T-helper 2 cell treated with Interferon-gamma antibody and Interleukin-4, amounts not matched to agents 5 μg/mL and 100 μg/mL, for 36 hours (primary cell): Measurements from ENCODE around the gene EDIL3.

Source experiments
- DNase-seq: peaks from one replicate; pipeline ENCODE4 v3.0.0; 2021; ENCODE audit warnings: low spot score
- H3K27ac Mint-ChIP-seq: one replicate; pipeline ENCODE4 v1.8.0; 2021; ENCODE audit warnings: mild to moderate bottlenecking, mixed read lengths
- H3K27me3 Mint-ChIP-seq: one replicate; pipeline ENCODE4 v1.8.0; 2021; ENCODE audit warnings: low read depth, mixed read lengths
- H3K36me3 Mint-ChIP-seq: one replicate; pipeline ENCODE4 v1.8.0; 2021; ENCODE audit warnings: low read depth, mixed read lengths
- H3K4me1 Mint-ChIP-seq: one replicate; pipeline ENCODE4 v1.8.0; 2021; ENCODE audit warnings: low read depth, mixed read lengths
- H3K4me3 Mint-ChIP-seq: one replicate; pipeline ENCODE4 v1.8.0; 2022; ENCODE audit warnings: mild to moderate bottlenecking, moderate library complexity, mixed read lengths
- H3K9me3 Mint-ChIP-seq: one replicate; pipeline ENCODE4 v1.8.0; 2021; ENCODE audit warnings: mixed read lengths

EDIL3 gene

DNA sequence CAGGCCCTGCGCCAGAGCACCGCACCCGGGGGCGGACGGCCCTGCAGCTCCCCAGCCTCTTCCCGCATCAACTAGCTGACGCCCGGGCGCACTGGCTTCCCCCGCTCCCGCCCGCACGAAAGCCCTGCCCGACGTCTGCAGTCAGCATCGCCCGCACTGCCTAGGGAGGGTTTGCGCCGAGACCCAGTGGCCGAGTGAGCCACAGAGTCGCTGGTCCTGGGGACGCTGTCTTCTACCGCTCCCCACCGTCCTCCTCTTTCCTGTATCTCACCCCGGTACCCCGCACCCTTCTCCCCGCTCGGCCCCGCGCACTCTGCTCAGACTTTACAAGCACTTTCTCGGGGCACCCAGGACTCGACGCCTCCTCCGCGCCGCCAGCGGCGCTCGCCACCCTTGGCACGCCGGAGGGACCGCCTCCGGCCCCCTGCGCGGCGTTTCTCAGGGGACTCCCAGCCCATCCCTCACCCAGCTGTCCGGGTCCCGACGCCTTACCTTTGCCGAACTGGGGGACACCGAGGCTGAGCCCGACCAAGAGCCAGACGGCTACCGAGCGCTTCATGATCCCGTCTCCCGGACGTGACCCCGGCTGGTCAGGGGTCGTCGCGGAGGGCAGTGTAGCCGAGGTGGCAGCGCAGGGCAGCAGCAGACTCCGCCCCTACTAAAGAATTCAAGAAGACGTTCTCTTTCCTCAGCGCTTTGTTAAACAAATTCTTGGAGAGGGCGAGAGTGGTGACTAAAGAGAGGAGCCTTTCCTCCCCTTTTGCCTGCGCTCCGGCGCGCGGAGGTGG is 670 bp downstream of the EDIL3 start:
- no peaks in the 10 kb centered on the region for H3K36me3 Mint-ChIP-seq
- no peak overlapping the region for H3K4me3 Mint-ChIP-seq
- H3K4me1 Mint-ChIP-seq: peaks cover 4% of the 10 kb centered on the region
- DNase-seq: no peak
- no peak overlapping the region for H3K27ac Mint-ChIP-seq
- peaks cover 46% of the 10 kb centered on the region for H3K27me3 Mint-ChIP-seq
- H3K9me3 Mint-ChIP-seq: no peaks in the 10 kb centered on the region

- H3K4me3 Mint-ChIP-seq: no peak overlapping the region
- H3K4me1 Mint-ChIP-seq: peaks cover 4% of the 10 kb centered on the region
- H3K27ac Mint-ChIP-seq: no peak overlapping the region
- H3K36me3 Mint-ChIP-seq: no peaks in the 10 kb centered on the region
- no peak for DNase-seq
- H3K9me3 Mint-ChIP-seq: no peaks in the 10 kb centered on the region
- peaks cover 46% of the 10 kb centered on the region for H3K27me3 Mint-ChIP-seq
Measured at GRCh38 chr5:84383296-84383815, 1.3 kb downstream of the EDIL3 start.

DNA sequence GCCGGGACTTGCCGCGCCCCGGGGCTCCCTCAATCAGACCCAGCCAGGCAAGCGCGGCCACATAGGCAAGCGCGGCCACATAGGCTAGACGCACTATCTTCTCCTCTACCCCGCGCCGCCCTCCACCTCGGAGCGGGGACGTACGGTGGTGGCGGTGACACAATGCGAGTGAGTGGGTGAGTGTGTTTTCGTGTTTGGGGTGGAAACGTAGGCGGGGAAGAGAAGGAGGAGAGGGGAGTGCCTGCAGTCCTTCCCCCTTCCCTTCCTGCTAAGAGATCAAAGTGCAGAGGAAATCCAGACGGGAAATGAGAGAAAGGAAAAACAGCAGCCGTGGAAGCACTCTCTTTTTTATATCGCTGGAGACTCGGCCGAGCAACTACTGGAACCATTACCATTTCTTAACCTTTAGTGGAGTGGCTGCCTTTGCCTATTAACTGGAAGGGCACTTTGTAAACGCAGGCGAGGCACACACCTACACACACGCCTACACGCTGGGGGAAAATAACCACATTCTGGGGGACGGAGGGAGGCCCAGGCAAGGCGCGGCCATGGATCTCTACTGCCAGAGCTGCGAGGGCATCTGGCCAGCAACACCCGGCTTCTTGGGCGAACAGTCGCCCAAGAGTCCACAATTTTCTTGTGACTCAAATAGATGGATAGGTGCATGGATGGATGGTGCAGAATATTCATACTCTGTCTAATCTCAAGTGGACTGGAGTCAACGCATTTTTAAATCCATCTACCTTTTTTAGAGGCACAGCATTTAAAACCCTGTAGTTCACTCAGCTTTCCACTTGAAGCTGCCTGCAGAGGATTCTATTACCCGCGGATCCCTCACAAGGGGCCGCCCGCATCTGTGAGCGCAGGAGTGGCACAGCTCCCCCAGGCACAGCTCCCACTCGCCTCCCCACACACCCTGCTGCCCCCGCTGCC is 2.1 kb downstream of the EDIL3 start:
- Mint-ChIP-seq H3K9me3 (no peaks in the 10 kb centered on the region), H3K4me3 (peak overlapping the region; percentile 20), H3K27ac (no peak overlapping the region), H3K27me3 (peaks cover 46% of the 10 kb centered on the region), H3K36me3 (no peaks in the 10 kb centered on the region), H3K4me1 (peaks cover 4% of the 10 kb centered on the region)
- DNase-seq: no peak

DNA sequence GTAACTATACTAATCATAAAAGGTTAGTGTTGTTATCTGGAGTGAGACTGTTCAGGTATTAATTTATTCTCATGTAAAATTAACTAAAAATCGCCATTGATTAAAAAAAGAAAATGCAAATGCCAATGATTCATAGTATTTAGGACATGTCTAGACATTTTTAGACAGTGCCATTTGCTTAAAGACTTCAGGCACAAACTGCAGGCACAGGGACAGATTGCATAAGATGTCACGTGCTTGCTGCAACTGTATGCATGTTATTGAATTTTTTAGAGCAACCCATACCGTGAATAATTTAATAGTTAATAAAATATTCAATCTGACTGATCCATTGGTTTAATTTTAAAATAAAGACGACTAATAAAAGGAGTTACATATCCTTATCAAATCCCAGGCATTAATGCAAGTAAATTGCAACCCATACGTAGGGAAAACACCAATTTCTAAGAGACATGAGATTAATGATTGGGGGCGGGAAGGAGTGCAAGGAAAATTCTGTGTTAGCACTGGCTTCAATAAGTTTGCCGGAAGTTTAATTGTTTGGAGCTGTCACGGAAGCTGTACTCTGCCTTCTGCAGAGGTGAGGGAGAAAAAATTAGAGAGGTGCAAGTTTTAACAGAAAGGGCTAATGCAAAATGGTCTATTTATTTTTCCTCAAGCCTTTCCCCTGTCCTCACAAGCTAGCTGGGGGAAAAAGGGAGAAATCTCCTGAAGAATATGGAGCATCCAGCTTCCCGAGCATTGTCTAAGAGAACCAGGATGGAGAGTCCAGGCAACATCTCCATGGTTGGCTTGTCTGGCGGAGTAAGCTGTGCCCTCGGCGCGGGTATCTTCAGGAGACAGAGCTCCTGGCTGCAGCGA is 2.9 kb downstream of the EDIL3 start:
- peak overlapping the region; percentile 20 for H3K4me3 Mint-ChIP-seq
- no peak overlapping the region for H3K27ac Mint-ChIP-seq
- no peak for DNase-seq
- H3K36me3 Mint-ChIP-seq: no peaks in the 10 kb centered on the region
- H3K4me1 Mint-ChIP-seq: peaks cover 4% of the 10 kb centered on the region
- peaks cover 44% of the 10 kb centered on the region for H3K27me3 Mint-ChIP-seq
- H3K9me3 Mint-ChIP-seq: no peaks in the 10 kb centered on the region

DNA sequence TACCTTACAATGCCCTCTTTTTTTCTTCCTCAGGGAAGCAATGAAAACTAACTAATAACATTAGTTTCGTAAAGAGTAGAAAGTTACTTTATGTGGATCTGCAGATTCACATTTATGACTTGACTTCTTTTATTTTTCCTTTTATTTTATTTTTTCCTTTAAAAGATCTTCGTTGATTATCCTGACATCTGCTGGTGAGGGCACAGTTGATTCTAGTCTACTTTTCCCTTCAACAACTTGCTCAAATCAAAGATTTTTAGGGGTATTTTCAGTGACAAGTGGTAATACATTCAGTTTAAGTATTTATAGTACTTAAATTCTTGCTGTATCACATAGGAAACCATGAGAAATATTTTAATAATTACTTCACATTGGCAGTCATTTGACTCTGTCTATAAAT is 4.9 kb downstream of the EDIL3 start:
- Mint-ChIP-seq H3K4me1 (peaks cover 4% of the 10 kb centered on the region), H3K9me3 (no peaks in the 10 kb centered on the region), H3K27ac (no peak overlapping the region), H3K27me3 (peaks cover 24% of the 10 kb centered on the region), H3K4me3 (no peak overlapping the region), H3K36me3 (no peaks in the 10 kb centered on the region)
- DNase-seq: no peak

GRCh38 chr5:84378961-84379360 is 5.7 kb downstream of the EDIL3 start:
- Mint-ChIP-seq H3K4me1 (peaks cover 4% of the 10 kb centered on the region), H3K9me3 (no peaks in the 10 kb centered on the region), H3K27ac (no peak overlapping the region), H3K27me3 (peaks cover 21% of the 10 kb centered on the region), H3K36me3 (no peaks in the 10 kb centered on the region), H3K4me3 (no peak overlapping the region)
- DNase-seq: no peak

DNA sequence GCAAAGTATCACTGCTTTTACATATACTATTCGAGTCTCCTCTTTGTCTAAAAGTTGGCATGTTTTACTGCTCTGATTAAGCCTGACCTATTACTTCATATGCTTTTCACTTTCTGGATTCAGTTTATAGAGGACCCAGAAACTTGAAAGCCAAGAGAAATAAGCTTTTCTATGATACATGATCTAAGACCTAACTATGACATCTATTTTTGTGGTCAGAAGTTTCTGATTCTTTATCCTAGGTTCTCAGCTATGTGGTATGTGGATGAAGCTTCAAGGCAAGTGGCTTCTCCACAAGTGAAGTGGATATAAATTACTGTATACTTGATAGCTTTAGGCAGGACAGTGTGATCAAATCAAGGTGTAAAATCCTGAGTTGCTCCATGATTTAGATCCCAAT is 6.3 kb downstream of the EDIL3 start:
- Mint-ChIP-seq H3K4me3 (no peak overlapping the region), H3K9me3 (no peaks in the 10 kb centered on the region), H3K27ac (no peak overlapping the region), H3K36me3 (no peaks in the 10 kb centered on the region), H3K4me1 (peaks cover 4% of the 10 kb centered on the region), H3K27me3 (peaks cover 18% of the 10 kb centered on the region)
- no peak for DNase-seq

DNA sequence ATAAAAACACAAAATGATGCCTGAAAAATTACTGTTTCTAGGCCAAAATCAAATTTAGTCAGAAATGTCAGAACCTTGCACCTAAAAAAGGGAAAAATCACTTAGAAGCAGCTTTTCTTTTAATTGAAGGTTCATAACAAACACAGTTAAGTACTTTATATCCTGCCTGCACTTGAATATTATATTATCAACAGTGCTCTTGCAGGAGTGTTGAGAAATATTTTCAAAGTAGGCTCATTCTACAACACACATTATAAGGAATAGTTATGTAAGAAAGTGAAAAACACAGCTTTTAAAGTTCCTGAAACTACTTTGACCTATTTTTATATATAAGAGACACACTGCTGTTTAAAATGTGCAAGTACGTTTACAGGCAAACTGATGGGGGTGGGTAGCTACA is 8.3 kb downstream of the EDIL3 start:
- Mint-ChIP-seq H3K4me1 (no peaks in the 10 kb centered on the region), H3K9me3 (no peaks in the 10 kb centered on the region), H3K36me3 (no peaks in the 10 kb centered on the region), H3K27me3 (no peaks in the 10 kb centered on the region), H3K27ac (no peak overlapping the region), H3K4me3 (no peak overlapping the region)
- DNase-seq: no peak

- no peaks in the 10 kb centered on the region for H3K4me1 Mint-ChIP-seq
- no peak overlapping the region for H3K27ac Mint-ChIP-seq
- H3K9me3 Mint-ChIP-seq: no peaks in the 10 kb centered on the region
- H3K4me3 Mint-ChIP-seq: no peak overlapping the region
- no peaks in the 10 kb centered on the region for H3K27me3 Mint-ChIP-seq
- no peak for DNase-seq
- no peaks in the 10 kb centered on the region for H3K36me3 Mint-ChIP-seq
Measured at GRCh38 chr5:84374568-84374967, 10.1 kb downstream of the EDIL3 start.

DNA sequence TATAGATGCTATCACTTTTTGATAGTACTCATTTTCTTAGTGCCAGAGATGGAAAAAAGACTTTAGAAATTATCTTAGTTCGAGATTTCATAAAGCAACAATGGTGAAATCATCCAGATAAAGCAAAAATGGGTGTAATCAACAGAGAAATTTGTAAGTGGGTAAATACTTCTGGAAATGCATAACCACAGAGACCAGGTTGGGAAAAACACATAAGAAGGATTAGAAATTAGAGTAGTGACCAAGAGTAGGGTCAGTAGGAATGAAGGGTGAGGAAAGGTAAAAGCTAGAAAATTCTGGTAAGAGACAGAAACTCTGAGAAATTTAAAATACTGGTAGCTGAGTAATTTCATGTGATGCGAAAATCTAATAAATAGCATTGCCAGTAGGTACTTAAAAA is 11.2 kb downstream of the EDIL3 start:
- Mint-ChIP-seq H3K27ac (no peak overlapping the region), H3K4me1 (no peaks in the 10 kb centered on the region), H3K4me3 (no peak overlapping the region), H3K36me3 (no peaks in the 10 kb centered on the region), H3K9me3 (no peaks in the 10 kb centered on the region), H3K27me3 (no peaks in the 10 kb centered on the region)
- no peak for DNase-seq

DNA sequence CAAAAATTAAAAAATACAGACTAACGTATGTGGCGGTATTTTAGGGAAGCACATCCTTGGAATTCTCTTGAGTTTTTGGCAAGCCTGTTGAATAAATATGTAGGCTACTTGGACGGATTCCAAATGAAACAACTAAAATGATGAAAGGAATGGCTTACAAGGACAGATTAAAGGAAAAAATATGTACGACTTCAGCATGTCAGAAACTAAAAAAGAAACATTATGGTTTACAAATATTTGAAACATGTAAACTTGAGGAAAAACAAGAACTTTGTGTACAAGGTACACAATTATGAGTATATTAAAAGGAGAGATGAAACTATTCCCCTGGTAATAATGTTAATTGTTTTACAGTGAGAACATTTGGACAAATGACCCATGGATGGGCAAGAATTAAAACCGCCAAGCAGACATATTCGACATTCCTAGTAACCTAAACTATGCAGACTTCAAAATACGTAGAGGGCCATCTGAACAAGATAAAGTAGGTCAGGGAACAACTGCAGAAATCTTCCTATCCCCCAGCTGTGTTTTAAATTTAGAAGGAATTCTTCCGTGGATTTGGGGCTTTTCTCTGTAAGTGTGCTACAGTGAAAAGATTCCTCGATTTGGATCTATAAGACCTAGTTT is 12.5 kb downstream of the EDIL3 start:
- Mint-ChIP-seq H3K36me3 (no peaks in the 10 kb centered on the region), H3K4me3 (no peak overlapping the region), H3K9me3 (no peaks in the 10 kb centered on the region), H3K4me1 (no peaks in the 10 kb centered on the region), H3K27ac (no peak overlapping the region), H3K27me3 (no peaks in the 10 kb centered on the region)
- no peak for DNase-seq

DNA sequence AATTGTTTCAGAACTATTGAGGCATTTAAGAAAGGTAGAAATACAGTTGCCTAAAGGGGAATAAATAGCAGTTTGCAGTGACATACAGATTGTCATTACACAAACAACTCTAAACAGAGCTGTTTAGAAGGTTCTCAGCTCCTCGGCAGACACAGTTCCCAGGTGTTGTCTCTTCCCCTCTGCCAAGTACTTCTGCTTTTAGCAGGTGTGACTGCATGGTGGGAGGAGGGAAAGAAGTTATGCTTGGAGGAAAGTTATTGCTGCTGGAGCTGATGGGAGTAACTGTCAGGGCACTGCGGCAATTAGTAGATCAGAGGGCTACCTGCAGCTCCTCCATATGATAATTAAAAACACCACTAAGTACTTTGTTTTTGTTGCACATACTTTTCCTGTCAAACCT is 14.5 kb downstream of the EDIL3 start:
- DNase-seq: no peak
- H3K9me3 Mint-ChIP-seq: no peaks in the 10 kb centered on the region
- H3K27ac Mint-ChIP-seq: no peak overlapping the region
- no peaks in the 10 kb centered on the region for H3K27me3 Mint-ChIP-seq
- no peak overlapping the region for H3K4me3 Mint-ChIP-seq
- no peaks in the 10 kb centered on the region for H3K4me1 Mint-ChIP-seq
- H3K36me3 Mint-ChIP-seq: no peaks in the 10 kb centered on the region

DNA sequence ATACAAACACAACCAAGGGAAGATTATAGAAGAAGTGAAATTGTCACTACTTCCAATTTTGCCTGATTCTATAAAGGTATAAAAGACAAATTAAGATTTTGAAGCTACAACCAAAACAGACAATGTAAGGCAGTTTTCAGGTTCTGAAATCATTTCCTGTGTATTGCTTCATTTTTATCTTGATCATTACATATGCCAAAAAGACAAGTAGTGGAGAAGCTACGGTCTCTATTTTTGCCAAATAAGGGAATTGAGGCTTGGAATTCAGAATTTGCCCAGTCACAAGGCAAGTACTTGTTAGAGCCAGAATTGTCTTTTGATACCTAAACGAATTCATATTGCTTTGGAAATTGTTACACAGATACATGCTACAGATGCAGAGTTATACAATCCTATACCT is 20.6 kb downstream of the EDIL3 start:
- Mint-ChIP-seq H3K36me3 (no peaks in the 10 kb centered on the region), H3K27me3 (no peaks in the 10 kb centered on the region), H3K4me3 (no peak overlapping the region), H3K27ac (no peak overlapping the region), H3K4me1 (no peaks in the 10 kb centered on the region), H3K9me3 (no peaks in the 10 kb centered on the region)
- DNase-seq: no peak
